Colonic mucosa (tissue), 4 donors: ENCODE measurements around the gene TBX4. TPM values are rescaled to one million over a fixed set of nuclear protein-coding genes. Genes with fewer than 3 reads are reported as not detected.

Experiments
- DNase-seq: peaks from one replicate; pipeline ENCODE4 v3.0.0-alpha.2; 2020
- H3K27ac ChIP-seq: fragments of 200-600 bp; one replicate; pipeline ENCODE4 v1.8.0; 2021
- H3K27me3 ChIP-seq: fragments of 200-600 bp; one replicate; pipeline ENCODE4 v1.8.0; 2021
- H3K36me3 ChIP-seq: fragments of 200-600 bp; one replicate; pipeline ENCODE4 v1.8.0; 2021
- H3K4me1 ChIP-seq: fragments of 200-600 bp; one replicate; pipeline ENCODE4 v1.8.0; 2021; ENCODE audit warnings: mild to moderate bottlenecking
- H3K4me3 ChIP-seq: fragments of 200-600 bp; one replicate; pipeline ENCODE4 v1.8.0; 2021
- H3K9ac ChIP-seq, 2 donors: one replicate each; pipeline ENCODE4 v1.7.0; 2013; ENCODE audit warnings: control low read depth in 2 of 2, low read depth in 2 of 2, low read length in 2 of 2
- H3K9me3 ChIP-seq: fragments of 200-600 bp; one replicate; pipeline ENCODE4 v1.8.0; 2021
- intact Hi-C: fragments of 100-400 bp; cut with DNase I; formaldehyde crosslinking; loops from one replicate; pipeline ENCODE4 v1.14.1; 2022
- total RNA-seq, 2 donors: library from RNA; stranded (reverse); fragmentation: NEBNext Ultra II Directional in 1 of 2; extraction: Animal tissue kit (Norgen Biotek cat#: 25700) in 1 of 2; gene quantifications; one replicate each; pipeline ENCODE4 v1.2.1, GENCODE V29; 2021
- TF ChIP-seq, protein P1 (sequence below): fragments of 200-600 bp; IDR thresholded peaks from one replicate; pipeline ENCODE4 v1.8.0; 2022; ENCODE audit warnings: antibody characterized with exemption, mild to moderate bottlenecking
- donor health status: healthy.
- donor health status: DM: no; HTN: no; CAD: no.
- donor health status: DM: no; HTN: no; CAD: no.

TBX4 gene
- total RNA-seq, 2 donors from 2014 or later = not detected

DNA sequence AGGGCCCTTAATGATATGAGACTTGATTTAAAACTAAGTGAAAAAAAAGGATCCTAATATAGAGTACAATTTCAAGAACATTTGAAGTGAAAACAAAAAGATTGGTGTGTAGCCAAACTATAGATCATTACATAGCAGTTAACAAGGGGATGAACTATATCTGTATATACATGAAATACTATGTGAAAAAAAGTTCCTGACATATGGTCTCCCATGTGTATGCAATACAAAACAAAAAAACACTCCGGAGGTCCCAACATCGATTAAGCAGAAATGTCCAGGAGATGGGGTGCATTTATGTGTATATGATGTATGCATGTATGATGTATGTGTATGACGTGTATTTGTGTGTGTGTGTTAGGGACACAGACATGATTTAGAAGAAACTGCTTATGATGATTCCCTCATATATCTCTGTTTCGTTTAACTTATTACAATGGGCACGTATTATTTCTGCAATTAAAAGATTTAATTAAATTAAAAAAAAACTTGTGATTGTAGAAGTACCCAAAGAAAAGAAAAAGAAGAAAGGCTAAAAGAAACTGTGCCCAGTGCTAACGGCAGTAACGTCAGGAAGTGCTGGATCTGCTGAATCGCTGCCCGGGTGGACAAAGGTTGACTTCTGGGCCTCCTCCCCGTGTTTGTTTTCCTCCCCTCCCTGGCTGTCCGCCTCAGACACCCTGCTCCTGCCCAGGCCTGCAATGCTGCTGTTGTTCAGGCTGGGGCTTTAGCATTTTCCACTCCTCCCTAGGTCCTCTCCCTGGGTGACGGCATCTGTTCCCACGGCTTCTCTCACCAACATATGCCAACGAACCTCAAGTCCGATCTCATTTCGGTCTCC is 36.9 kb downstream of the TBX4 start:
- Histone ChIP-seq H3K4me3 (no peak overlapping the region), H3K9ac (peak overlapping the region in 1 of 2 donors; percentile 6), H3K27me3 (no peaks in the 10 kb centered on the region), H3K9me3 (no peaks in the 10 kb centered on the region), H3K27ac (no peak overlapping the region), H3K4me1 (no peaks in the 10 kb centered on the region), H3K36me3 (no peaks in the 10 kb centered on the region)
- DNase-seq = peak; percentile 87
- TF ChIP-seq, protein P1, sequence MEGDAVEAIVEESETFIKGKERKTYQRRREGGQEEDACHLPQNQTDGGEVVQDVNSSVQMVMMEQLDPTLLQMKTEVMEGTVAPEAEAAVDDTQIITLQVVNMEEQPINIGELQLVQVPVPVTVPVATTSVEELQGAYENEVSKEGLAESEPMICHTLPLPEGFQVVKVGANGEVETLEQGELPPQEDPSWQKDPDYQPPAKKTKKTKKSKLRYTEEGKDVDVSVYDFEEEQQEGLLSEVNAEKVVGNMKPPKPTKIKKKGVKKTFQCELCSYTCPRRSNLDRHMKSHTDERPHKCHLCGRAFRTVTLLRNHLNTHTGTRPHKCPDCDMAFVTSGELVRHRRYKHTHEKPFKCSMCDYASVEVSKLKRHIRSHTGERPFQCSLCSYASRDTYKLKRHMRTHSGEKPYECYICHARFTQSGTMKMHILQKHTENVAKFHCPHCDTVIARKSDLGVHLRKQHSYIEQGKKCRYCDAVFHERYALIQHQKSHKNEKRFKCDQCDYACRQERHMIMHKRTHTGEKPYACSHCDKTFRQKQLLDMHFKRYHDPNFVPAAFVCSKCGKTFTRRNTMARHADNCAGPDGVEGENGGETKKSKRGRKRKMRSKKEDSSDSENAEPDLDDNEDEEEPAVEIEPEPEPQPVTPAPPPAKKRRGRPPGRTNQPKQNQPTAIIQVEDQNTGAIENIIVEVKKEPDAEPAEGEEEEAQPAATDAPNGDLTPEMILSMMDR = no peak
- intact Hi-C loops = no loop called here

DNA sequence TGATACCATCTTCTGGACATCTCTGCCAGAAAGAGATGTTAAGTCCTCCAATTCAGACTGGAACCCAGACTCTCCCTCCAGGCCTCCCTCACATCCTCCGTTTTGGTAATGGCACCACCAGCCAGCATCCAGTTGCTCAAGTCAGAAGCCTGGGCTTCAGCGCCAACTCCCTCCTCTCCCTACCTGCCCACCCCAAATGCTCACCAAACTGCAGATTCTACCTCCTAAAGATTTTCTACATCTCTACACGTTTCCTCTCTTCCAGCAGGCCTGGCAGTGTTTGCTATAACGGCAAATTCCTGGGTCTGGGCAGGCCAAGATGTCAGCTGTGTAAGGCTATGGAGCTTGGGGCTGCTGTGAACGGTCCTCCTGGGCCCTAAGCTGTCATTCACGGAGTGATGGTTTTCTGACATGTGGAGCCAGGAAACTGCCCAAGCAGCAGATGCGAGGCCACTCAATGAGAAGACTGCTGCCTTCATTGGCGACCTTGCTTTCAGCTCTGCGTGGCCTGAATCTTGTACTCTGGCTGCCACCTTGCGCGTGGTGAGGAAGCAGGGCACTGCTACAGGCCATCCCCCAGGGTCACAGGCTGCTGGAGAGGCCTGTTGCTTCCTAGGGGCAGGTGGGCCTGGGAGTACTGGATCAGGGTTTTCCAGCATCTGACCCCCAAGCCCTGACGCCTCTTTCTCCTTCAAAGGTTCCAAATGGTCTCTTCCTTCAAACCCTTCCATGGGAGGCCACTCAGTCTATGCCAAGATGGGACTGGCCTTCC is 37.7 kb downstream of the TBX4 start:
- Histone ChIP-seq H3K27me3 (no peaks in the 10 kb centered on the region), H3K9ac (peak overlapping the region in 1 of 2 donors; percentile 6), H3K4me1 (no peaks in the 10 kb centered on the region), H3K27ac (no peak overlapping the region), H3K9me3 (no peaks in the 10 kb centered on the region), H3K4me3 (no peak overlapping the region), H3K36me3 (no peaks in the 10 kb centered on the region)
- TF ChIP-seq, protein P1 = no peak
- no peak for DNase-seq
- intact Hi-C loops = no loop called here

DNA sequence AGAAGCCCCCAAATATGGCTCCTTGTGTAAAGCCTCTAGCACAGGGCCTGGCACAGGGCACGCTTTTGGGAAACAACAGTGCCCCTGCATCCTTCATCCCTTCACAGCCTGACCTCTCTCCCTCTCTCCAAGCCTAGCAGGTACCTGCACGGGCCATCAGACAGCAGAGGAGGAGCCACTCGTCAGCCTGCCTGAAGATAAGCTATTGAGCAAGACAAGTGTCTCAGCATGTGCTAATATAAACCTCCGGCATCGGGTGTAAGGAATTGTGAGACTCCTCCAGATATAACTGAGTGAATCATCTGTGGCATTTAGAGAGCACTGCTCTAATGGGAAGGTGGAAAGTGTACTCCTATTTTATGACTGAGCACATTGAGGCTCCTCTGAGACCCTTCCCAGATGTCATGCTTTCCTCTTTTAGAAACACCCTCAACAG is 38.3 kb downstream of the TBX4 start:
- Histone ChIP-seq H3K4me1 (no peaks in the 10 kb centered on the region), H3K36me3 (no peaks in the 10 kb centered on the region), H3K9me3 (no peaks in the 10 kb centered on the region), H3K9ac (no peak overlapping the region), H3K4me3 (no peak overlapping the region), H3K27ac (no peak overlapping the region), H3K27me3 (no peaks in the 10 kb centered on the region)
- intact Hi-C loops = no loop called here
- TF ChIP-seq, protein P1 = no peak
- DNase-seq = no peak

DNA sequence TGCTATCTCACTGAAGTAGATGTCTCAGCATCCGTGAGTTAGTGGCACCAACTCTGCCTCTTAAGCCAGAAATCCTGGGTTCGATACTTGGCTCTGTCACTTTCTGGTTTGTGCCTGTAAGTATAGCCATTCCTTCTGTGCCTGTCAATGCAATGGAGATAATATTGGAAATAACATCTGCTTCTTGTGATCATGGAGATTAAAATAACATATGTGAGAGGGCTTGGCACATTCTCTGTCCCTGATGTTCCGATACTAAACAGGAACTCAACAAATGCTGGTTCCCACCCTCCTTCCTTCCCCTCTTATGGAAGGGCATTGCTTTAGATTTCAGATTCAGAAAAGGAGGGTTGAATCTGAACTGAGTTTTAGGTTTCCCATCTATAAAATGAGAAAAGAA is 39.8 kb downstream of the TBX4 start:
- intact Hi-C loops = no loop called here
- H3K27me3 ChIP-seq = no peaks in the 10 kb centered on the region

More for the DNA sequence above, 39.8 kb downstream of the TBX4 start:
- Histone ChIP-seq H3K27ac (no peak overlapping the region), H3K4me3 (no peak overlapping the region), H3K9me3 (no peaks in the 10 kb centered on the region), H3K36me3 (no peaks in the 10 kb centered on the region), H3K4me1 (no peaks in the 10 kb centered on the region), H3K9ac (no peak overlapping the region)
- TF ChIP-seq, protein P1 = no peak
- DNase-seq = no peak
